ENCODE measurements around the gene BLTP3A.

BLTP3A gene

DNA sequence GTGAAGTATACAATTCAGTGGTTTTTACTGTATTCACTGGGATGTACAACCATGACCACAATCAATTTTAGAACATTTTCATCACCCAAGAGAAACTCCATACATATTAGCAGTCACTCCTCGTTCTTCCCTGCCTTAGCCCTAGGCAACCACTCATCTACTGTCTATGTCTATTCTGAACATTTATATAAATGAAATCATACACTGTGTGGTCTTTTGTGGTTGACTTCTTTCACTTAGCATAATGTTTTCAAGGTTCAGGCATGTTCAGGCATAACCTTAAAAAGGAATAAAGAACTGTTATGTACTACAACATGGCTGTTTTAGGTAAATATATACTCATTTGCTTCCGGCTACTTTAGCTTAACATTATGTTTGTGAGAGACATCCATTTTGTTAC lies 37.3 kb downstream of the BLTP3A start:
- DNase-seq (ENCODE audit: low read depth in 2 of 2), result no peak

GRCh38 chr6:34832942-34833341 lies 41.1 kb downstream of the BLTP3A start:
- DNase-seq (ENCODE audit: low read depth in 2 of 2), result no peak

- no peak for DNase-seq (ENCODE audit: low read depth in 2 of 2)
These were observed 43.1 kb downstream of the BLTP3A start for GRCh38 chr6:34834789-34835518.

- no peak for DNase-seq (ENCODE audit: low read depth in 2 of 2)
These were observed 44.1 kb downstream of the BLTP3A start for GRCh38 chr6:34836008-34836407.

GRCh38 chr6:34836451-34836850 lies 44.6 kb downstream of the BLTP3A start:
- no peak for DNase-seq (ENCODE audit: low read depth in 2 of 2)

- no peak for DNase-seq (ENCODE audit: low read depth in 2 of 2)
These were observed 45.6 kb downstream of the BLTP3A start for GRCh38 chr6:34837528-34837927.

GRCh38 chr6:34839666-34840352 lies 47.9 kb downstream of the BLTP3A start:
- DNase-seq (ENCODE audit: low read depth in 2 of 2), result no peak
